Globus pallidus (tissue), 1 donor: ENCODE measurements around the gene CD86.

ENCODE experiments used
- DNase-seq: peaks from one replicate; pipeline ENCODE4 v3.0.0-alpha.2; 2015; ENCODE audit warnings: low spot score

The CD86 gene

GRCh38 chr3:122092460-122093165, 37.5 kb downstream of the CD86 start:
- DNase-seq: peak; percentile 26

- no peak for DNase-seq
Observed at GRCh38 chr3:122094125-122094524, 39.0 kb downstream of the CD86 start.

GRCh38 chr3:122094693-122095092, 39.5 kb downstream of the CD86 start:
- no peak for DNase-seq

- no peak for DNase-seq
Observed at GRCh38 chr3:122097141-122097540, 42.0 kb downstream of the CD86 start.

- DNase-seq: no peak
Observed at GRCh38 chr3:122098611-122099010, 43.4 kb downstream of the CD86 start.

- DNase-seq: no peak
Observed at GRCh38 chr3:122099255-122099654, 44.1 kb downstream of the CD86 start.

GRCh38 chr3:122100083-122100482, 44.9 kb downstream of the CD86 start:
- no peak for DNase-seq

- no peak for DNase-seq
Observed at GRCh38 chr3:122100591-122101463, 45.7 kb downstream of the CD86 start.

GRCh38 chr3:122101646-122102045, 46.5 kb downstream of the CD86 start:
- peak; percentile 31 for DNase-seq

GRCh38 chr3:122102191-122102935, 47.2 kb downstream of the CD86 start:
- DNase-seq: no peak

GRCh38 chr3:122103821-122104514, 48.8 kb downstream of the CD86 start:
- DNase-seq: no peak

GRCh38 chr3:122104515-122105194, 49.5 kb downstream of the CD86 start:
- DNase-seq: no peak

- no peak for DNase-seq
Observed at GRCh38 chr3:122105626-122106025, 50.5 kb downstream of the CD86 start.

- no peak for DNase-seq
Observed at GRCh38 chr3:122107171-122107570, 52.0 kb downstream of the CD86 start.

- no peak for DNase-seq
Observed at GRCh38 chr3:122111974-122112373, 56.8 kb downstream of the CD86 start.

- no peak for DNase-seq
Observed at GRCh38 chr3:122112754-122113153, 57.6 kb downstream of the CD86 start.

- DNase-seq: no peak
Observed at GRCh38 chr3:122123850-122124249, 68.7 kb downstream of the CD86 start.

- DNase-seq: no peak
Observed at GRCh38 chr3:122132949-122133540, 77.9 kb downstream of the CD86 start.

- no peak for DNase-seq
Observed at GRCh38 chr3:122146466-122146865, 91.3 kb downstream of the CD86 start.

GRCh38 chr3:122148941-122149627, 93.9 kb downstream of the CD86 start:
- no peak for DNase-seq
